ENCODE data around the gene ST3GAL4.
"Not testable (repeated sequence)": the region's sequence is repeated elsewhere in the genome, so short reads cannot be mapped to it uniquely, and the experiment has no call there.

Gene ST3GAL4

DNA sequence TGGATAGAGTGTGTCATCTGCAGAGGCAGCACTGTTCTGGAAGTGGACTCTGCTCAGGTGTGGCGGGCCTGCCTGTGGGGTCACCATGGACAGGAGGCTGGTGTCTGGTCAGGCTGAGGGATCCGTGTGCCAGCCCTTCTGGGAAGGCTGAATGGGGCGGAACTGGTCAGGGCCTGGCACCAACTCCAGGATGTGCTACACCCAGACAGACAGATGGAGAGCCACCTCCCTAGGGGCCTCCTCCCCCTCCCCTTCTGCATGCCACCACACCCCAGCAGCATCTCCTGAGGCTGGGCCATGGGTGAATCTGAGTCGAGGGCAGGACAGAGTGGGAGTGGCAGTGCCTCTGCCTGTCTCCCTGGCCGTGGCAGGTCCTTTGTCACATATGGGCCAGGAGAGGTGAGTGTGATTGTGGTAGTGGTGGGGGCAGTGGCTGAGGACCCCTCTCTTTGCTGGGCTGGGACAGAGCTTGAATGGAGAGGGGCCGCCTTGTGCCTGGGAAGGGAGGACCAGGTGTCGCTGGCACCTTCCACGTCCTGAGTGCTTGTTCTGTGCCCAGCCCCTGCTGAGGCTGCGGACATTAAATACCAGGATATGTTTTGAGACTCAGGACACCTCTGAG lies 29.1 kb downstream of the ST3GAL4 start:
- DNase-seq (ENCODE audit: low read depth in 2 of 2): no peak

GRCh38 chr11:126385991-126386728 lies 30.7 kb downstream of the ST3GAL4 start:
- no peak for DNase-seq (ENCODE audit: low read depth in 2 of 2)

- not testable (repeated sequence) for DNase-seq (ENCODE audit: low read depth in 2 of 2)
Observed at GRCh38 chr11:126386729-126387071, 31.2 kb downstream of the ST3GAL4 start.

- DNase-seq (ENCODE audit: low read depth in 2 of 2): no peak
Observed at GRCh38 chr11:126387857-126388256, 32.4 kb downstream of the ST3GAL4 start.

GRCh38 chr11:126390272-126390867 lies 34.9 kb downstream of the ST3GAL4 start:
- DNase-seq (ENCODE audit: low read depth in 2 of 2): no peak

DNA sequence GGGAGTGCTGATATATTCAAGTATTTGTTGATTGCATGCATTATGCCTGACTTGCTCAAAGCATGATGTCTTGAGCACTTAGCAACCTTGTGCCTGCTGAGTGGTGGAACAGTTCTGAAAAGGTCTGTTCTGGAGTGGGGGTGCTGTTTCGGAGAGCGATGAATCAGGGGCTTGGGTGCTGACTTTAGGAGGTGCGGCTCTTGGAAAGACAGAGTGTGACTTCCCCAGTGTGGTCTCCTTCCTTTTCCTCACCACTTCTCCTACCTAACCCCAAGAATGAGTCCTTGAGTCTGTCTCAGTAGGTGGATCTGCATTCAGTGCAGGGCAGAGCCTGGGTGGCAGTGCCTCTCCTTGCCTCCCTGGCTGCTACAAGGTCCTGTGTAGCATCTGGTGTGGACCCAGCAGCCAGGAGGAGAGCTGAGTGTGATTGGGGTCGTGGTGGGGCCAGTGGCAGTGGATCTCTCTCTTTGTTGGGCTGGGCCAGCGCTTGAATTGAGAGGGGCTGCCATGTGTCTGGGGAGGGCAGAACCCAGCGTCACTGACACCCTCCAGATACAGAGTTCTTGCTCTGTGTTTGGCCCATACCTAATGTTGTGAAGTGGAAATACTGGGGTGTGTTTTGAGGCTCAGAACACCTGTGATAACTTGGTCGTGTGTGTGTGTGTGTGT lies 35.9 kb downstream of the ST3GAL4 start:
- DNase-seq (ENCODE audit: low read depth in 2 of 2): no peak

DNA sequence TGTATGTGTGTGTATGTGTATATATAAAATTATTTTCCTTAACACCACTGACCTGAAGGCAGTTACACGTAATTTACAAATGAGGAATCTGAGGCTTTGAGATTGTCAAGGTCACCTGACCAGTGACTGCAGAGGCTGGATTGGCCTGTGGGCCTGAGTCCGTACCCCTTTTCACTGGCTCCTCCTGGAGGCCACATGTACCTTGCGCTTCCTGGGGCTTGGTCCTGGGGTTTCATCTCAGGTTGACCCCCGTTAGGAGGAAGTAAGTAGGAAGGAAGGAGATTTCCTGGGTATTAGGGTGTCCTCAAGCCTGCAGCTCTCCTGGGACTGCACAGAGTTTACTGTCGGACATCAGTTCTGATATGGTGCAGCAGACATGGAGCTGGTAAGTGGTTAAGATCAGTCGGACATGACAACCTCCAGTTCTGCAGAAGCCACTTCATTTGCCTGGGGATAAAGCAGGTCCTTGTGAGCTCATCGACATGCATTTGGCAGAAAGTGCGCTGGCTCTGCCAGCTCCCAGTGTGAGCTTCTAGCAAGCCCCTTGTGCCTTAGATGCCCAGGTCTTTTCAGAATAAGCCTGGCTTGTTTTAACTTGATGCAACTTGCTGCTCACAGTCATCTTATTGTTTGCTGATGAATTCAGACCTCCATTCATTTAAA lies 36.6 kb downstream of the ST3GAL4 start:
- no peak for DNase-seq (ENCODE audit: low read depth in 2 of 2)

- no peak for DNase-seq (ENCODE audit: low read depth in 2 of 2)
Observed at GRCh38 chr11:126392633-126393013, 37.1 kb downstream of the ST3GAL4 start.

GRCh38 chr11:126393143-126393542 lies 37.7 kb downstream of the ST3GAL4 start:
- no peak for DNase-seq (ENCODE audit: low read depth in 2 of 2)

DNA sequence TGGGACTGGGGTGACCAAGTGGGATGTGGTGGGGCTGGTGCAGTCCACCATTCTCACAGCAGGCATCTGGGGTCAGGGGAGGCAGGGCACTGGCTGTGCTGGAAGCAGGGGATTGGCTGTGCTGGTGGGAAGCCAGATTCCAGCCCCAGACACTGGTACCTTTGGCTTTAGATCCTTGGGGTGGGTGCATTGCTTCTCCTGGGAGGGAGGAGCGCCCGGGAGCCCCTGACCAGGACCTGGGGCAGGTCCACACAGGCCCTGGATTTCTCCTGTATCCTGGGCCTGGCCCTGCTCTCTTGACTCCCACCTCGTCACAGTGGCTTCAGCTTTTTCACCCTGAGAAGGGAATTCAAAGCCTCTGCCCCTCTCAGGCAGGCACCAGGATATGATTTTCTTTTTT lies 38.5 kb downstream of the ST3GAL4 start:
- no peak for DNase-seq (ENCODE audit: low read depth in 2 of 2)

- not testable (repeated sequence) for DNase-seq (ENCODE audit: low read depth in 2 of 2)
Observed at GRCh38 chr11:126394634-126395072, 39.2 kb downstream of the ST3GAL4 start.

GRCh38 chr11:126395784-126396183 lies 40.3 kb downstream of the ST3GAL4 start:
- not testable (repeated sequence) for DNase-seq (ENCODE audit: low read depth in 2 of 2)

DNA sequence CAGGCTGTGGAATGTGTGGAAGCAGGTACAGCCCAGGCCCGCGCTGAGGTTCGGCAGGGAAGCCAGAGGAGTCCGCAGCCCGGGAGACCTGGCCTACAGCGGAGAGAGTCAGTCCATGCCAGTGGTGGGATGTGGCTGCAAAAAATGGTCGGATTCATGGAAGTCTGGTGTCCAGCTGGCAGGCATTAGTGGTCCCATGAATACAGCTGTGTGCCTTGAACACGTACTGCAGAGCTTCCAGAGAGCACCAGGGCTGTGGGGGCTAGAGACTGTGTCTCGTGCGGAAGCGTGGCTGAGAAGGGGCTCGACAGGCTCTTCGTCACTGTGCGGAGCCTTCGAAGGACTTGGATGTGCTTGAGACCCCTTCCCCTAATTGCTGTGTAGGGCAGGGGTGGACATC lies 40.8 kb downstream of the ST3GAL4 start:
- DNase-seq (ENCODE audit: low read depth in 2 of 2): not testable (repeated sequence)

GRCh38 chr11:126396965-126397364 lies 41.5 kb downstream of the ST3GAL4 start:
- no peak for DNase-seq (ENCODE audit: low read depth in 2 of 2)

DNA sequence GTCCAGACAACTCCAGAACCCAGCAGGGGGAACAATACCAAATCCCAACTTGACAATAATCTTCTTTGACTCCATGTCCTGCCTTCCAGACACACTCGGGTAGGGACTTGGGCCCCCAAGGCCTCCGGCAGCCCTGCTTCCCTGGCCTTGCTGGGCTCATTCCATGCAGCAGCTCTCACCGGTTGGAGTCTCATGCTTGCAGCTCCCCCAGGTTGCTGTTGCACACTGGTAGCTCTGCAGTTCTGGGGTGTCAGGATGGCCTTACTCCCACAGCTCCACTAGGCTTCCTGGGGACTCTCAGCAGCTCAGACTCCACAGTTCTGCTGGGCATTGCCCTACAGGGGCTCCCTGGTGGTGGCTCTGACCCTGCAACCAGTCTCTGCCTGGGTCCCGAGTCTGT lies 42.8 kb downstream of the ST3GAL4 start:
- DNase-seq (ENCODE audit: low read depth in 2 of 2): no peak

GRCh38 chr11:126398721-126399120 lies 43.2 kb downstream of the ST3GAL4 start:
- DNase-seq (ENCODE audit: low read depth in 2 of 2): no peak

DNA sequence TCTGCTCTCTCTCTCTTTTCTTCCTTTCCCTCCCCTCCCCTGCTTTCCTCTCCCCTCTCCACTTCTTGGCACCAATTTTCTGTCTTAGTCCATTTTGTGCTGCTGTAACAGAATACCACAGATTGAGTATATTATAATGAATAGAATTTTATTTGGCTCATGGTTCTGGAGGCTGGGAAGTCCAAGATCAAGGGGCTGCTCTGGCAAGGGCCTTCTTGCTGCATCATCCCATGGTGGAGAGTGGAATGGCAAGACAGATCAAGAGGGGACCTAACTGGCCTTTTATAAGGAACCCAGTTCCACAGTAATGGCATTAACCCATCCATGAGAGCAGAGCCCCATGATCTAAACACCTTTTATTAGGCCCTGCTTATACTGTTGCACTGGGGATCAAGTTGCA lies 44.5 kb downstream of the ST3GAL4 start:
- DNase-seq (ENCODE audit: low read depth in 2 of 2): no peak

GRCh38 chr11:126400479-126400878 lies 45.0 kb downstream of the ST3GAL4 start:
- DNase-seq (ENCODE audit: low read depth in 2 of 2): no peak

GRCh38 chr11:126403022-126403581 lies 47.6 kb downstream of the ST3GAL4 start:
- DNase-seq (ENCODE audit: low read depth in 2 of 2): no peak

- no peak for DNase-seq (ENCODE audit: low read depth in 2 of 2)
Observed at GRCh38 chr11:126403658-126404057, 48.2 kb downstream of the ST3GAL4 start.

DNA sequence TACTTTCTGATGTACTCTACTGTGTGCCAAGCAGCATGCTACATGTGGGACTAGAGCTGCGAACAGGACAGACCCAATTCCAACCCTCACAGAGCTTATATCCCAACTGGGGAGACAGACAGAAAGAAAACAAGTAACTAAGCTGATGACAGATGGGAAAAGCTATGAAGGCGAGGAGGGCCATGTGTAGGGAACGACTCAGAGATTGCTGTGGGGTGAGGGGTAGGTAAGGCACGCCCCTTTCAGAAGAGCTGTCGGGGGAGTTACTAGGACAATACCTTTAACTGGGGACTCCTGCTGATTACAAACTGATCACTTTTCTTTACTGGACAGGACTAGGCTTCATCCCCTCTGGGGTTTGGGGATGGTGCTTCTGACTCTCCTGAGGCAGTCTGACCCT lies 48.9 kb downstream of the ST3GAL4 start:
- DNase-seq (ENCODE audit: low read depth in 2 of 2): no peak

- no peak for DNase-seq (ENCODE audit: low read depth in 2 of 2)
Observed at GRCh38 chr11:126405374-126405773, 49.9 kb downstream of the ST3GAL4 start.

Measured in fibroblast of skin of left biceps (primary cell).